ENCODE results near the gene CLEC2L.

CLEC2L gene

DNA sequence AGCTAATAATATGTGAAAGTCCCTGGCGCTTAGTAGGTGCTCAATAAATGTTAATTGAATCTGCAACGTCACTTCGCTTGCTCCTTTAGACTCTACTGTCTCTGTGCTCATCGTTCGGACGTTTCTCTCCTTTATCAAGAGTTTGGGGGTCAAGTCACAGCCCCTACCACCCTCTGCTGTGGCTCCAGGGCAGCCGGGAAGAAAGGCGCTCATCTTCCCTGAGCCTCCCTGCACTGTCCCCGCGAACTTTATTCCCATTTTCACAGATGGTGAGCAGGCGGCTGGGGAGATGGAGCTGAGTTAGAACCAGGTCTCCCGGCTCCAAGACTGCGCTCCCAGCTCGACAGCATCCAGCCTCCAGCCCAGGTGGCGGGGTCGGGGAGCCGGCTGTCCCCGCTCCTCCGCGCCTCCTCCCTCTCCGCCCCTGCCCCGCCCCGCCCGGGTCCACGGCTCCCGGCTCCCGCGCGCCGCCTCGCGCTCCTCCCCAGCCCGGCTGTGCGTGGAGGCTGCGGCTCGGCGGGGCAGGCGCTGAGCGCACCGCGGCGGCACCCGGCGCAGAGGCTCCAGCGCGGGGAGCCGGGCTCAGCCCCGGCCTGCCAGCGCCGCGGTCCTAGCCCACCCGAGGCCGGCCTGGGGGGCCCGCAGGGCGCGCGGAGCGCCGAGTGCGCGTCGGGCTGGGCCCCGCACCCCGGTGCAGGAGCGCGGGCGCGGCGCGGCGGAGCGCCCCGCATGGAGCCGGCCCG, at the start of gene CLEC2L:
Gene CLEC2L, plus strand, starts transcription at position 487 of the 743 bp plus-strand sequence. Its CDS starts 243 bp downstream, at position 730.
- no peak for DNase-seq (ENCODE audit: low read depth)

GRCh38 chr7:139476139-139476538, 47.3 kb upstream of the CLEC2L start:
- no peak for DNase-seq (ENCODE audit: low read depth)

DNA sequence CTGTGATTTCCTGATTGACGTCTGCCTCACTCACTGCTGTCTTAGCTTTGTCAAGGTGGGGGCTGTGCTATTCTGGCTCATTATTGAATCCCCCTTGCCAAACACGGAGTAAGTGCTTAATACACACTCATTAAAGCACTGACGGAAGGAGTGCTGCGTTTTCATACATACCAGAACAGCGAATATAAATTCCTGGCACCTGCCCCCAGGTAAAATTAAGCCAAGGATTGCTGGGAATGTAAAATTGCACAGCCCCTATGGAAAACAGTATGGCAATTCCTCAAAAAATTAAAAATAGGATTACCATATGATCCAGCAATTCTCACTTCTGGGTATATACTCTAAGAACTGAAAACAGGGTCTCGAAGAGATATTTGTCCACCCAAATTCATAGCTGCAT, 46.6 kb upstream of the CLEC2L start:
- no peak for DNase-seq (ENCODE audit: low read depth)

GRCh38 chr7:139479620-139480019, 43.9 kb upstream of the CLEC2L start:
- DNase-seq (ENCODE audit: low read depth), result no peak

DNA sequence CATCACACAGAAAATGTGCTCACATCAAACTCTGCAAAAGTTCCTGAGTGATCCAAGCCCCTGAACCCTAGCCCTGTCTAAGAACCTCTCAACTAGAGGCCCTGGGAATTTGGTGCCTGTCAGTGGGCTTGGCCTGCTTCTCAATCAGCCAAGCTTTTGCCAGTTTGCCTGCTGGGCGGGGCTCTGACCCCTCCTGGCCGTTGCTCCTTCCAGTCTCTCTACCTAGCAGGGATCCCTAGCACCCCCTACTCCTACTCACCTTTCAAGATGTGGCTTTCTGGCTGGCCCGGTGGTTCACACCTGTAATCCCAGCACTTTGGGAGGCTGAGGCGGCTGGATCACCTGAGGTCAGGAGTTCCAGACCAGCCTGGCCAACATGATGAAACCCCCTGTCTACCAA, 42.1 kb upstream of the CLEC2L start:
- no peak for DNase-seq (ENCODE audit: low read depth)

GRCh38 chr7:139482122-139482521, 41.4 kb upstream of the CLEC2L start:
- DNase-seq (ENCODE audit: low read depth), result no peak

DNA sequence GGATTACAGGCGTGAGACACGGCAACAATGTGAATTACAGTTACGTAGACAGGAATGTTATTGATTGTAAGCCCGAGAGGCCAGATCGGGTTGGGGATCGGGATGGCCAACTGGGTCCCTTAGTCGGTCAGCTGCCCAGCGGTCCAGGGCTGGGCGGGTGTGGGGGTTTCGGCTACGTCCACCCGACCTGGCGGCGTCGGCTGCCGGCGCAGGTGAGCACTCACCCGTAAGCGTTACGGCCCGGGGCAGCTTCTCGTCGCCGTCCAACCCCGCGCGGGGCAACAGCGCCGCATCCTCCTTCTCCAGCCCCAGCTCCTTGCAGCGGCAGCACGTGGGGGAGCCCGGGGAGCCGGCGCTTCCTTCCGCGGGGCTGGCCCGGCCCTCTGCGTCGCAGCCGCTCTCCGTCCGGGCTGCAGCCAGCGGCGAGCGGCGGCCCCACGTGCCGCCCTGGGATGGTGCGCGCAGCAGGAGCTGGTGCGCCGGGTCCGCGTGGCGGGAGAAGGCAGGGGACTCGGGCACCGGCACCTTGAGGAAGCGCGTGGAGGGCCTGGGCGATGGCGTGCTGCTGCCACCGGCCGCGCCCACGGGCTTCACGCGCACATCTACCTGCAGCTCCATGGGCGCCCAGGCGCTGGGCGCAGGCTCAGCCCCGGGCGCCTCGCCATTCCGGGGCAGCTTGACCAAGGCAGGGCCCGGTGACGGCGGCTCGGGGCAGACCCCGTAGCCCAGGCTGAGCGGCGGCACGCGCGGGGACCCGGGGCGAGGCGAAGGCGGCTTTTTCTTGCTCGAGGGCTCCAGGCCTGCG, 40.6 kb upstream of the CLEC2L start:
- no peak for DNase-seq (ENCODE audit: low read depth)

DNA sequence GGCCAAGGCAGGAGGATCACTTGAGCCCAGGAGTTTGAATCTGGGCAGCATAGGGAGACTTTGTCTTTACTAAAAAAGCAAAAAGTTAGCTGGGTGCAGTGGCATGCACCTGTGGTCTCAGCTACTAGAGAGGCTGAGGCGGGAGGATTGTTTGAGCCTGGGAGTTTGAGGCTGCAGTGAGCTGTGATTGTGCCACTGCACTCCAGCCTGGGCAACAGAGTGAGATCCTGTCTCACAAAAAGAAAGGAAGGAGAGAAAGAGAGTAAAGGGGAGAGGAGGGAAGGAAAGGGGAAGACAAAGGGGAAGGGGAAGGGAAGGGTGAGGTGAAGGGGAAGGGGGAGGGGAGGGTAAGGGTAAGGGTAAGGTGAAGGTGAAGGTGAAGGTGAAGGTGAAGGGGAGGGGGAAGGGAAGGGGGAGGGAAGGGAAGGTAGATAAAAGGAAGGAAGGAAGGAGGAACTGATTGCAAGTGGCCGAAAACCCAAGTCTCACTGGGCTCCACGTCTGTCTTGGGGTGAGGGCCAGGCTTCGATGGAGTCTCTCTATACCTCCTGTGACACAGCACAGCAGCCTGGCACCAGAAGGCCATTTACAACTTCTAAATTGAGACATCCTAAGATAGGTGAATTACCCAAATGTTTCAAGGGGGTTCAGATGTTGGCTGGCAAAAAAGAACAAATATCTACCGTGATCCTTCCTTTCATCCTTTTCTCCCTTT, 36.0 kb upstream of the CLEC2L start:
- no peak for DNase-seq (ENCODE audit: low read depth)

DNA sequence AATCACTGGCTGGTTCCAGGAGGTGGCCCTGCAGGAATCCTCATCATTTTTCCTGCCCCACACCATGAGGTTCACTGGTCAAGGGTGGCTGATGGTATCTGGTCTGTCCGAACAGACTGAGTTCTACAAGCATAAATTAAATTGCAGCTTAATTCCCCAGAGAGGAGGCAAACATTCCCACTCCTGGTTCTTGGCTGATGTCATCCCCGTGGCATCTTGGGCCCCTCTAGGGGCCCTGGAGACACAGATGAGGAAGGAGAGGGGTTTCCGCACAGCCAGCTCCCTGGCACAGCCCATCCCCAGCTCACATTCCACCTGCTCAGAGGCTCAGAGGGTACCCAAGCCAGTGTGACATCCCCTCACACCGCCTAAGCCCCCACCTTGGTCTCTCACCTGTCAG, 34.7 kb upstream of the CLEC2L start:
- DNase-seq (ENCODE audit: low read depth), result no peak

- no peak for DNase-seq (ENCODE audit: low read depth)
Observed at GRCh38 chr7:139490130-139490529, 33.4 kb upstream of the CLEC2L start.

DNA sequence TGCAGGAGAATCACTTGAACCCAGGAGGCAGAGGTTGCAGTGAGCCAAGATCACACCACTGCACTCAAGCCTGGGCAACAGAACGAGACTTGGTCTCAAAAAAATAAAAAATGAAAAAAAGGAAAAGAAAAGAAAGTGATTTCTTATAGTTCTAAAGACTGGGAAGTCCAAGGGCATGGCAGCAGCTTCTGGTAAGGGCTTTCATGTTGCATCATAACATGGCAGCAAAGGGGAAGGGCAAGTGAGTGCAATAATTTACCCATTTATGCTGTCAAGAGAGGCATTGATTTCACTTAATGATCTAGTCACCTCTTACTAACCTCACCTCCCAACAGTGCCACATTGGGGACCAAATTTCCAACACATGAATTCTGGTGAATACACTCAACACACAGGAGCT, 31.2 kb upstream of the CLEC2L start:
- no peak for DNase-seq (ENCODE audit: low read depth)

GRCh38 chr7:139494835-139495579, 28.5 kb upstream of the CLEC2L start:
- DNase-seq (ENCODE audit: low read depth), result no peak

DNA sequence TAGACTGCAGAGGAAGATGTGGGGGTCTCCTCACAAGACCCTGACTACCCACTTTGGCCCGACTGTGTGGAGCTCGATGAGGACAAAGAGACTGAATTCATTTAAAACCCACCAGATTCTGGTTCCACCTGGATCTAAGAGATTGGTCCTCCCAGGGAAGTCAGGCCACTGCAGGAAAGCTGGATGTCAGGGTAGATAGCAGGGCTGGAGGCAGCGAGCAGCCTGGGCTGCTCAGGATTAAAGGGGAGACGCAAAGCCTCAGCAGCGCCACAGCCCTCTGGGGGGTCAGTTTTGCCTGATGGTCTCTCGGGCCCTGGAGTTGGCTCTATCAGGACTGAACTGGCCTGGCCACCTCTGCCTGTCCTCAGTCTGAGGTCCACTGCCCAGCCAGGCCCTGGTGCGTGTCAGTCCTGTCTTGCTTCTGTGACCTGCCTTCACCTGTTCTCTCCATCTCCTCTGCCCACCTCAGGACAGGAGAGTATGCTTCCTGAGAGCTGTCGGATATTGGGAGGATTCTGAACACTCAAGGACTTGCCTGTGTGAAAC, 27.8 kb upstream of the CLEC2L start:
- no peak for DNase-seq (ENCODE audit: low read depth)

DNA sequence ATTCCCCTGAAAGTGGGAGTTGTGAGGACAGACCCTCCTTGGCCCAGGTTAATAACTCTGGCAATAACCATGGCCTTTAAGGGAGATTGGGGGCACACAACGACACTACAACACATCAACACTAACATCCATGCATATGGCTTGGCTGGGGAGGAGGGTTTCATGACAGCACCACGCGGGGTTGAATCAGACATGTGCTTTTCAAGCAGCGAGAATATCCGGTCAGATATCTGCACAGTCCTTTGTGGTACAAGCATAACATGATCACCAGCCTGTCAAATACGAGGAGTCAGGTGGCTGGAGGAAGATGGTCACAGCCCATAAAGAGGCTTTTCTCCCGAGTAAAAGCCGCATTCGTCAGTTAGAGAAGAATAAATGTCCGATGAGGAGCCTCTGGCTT, 27.0 kb upstream of the CLEC2L start:
- no peak for DNase-seq (ENCODE audit: low read depth)

DNA sequence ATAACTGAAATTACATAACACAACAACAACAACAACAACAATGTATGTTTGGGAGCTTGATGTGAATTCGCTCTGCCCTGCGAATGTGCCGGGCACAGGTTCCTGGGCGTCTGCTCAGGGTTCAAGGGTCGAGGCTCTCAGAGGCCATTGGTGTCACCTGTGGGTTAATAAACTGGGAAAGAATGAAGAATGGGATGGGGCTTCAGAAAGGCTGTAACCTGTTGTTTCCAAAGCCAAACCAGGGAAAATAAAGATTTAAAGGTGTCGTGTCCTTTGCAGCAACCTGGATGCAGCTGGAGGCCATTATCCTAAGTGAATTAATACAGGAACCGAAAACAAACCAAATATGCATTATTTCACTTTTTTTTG, 22.7 kb upstream of the CLEC2L start:
- no peak for DNase-seq (ENCODE audit: low read depth)

DNA sequence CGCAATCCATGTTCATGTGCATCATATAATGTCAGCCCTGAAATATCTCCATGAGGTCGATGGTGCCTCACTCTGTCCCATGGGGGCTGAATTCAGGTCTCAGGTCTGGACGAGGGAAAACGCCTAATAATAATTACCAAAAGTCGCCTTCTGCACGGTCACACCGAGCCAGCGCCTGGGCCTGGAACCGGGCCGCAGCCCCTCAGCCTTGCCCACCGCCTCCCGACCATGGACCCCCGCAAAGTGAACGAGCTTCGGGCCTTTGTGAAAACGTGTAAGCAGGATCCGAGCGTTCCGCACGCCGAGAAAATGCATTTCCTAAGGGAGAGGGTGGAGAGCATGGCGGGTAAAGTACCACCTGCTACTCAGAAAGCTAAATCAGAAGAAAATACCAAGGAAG, 21.3 kb upstream of the CLEC2L start:
- no peak for DNase-seq (ENCODE audit: low read depth)

- DNase-seq (ENCODE audit: low read depth), result no peak
Observed at GRCh38 chr7:139505563-139505962, 17.9 kb upstream of the CLEC2L start.

- DNase-seq (ENCODE audit: low read depth), result no peak
Observed at GRCh38 chr7:139509535-139509934, 13.9 kb upstream of the CLEC2L start.

DNA sequence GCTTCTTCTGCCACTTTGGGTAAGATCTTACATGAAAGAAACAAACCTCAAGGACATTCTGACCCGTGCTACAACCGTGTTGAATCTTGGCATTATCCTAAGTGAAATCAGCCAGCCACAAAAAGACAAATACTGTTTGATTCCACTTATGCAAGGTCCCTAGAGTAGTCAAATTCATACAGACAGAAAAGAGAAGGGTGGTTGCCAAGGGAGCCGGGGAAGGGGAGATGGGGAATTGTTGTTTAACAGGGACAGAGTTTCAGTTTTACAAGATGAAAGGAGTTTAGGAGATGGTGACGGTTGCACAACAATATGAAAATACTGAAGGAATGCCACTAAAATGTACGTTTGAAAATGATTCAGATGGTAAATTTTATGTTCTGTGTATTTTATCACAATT, 12.2 kb upstream of the CLEC2L start:
- no peak for DNase-seq (ENCODE audit: low read depth)

- DNase-seq (ENCODE audit: low read depth), result no peak
Observed at GRCh38 chr7:139515266-139515665, 8.2 kb upstream of the CLEC2L start.

- no peak for DNase-seq (ENCODE audit: low read depth)
Observed at GRCh38 chr7:139521439-139521838, 2.0 kb upstream of the CLEC2L start.

GRCh38 chr7:139522830-139523198, 671 bp upstream of the CLEC2L start:
- no peak for DNase-seq (ENCODE audit: low read depth)
